Measurements from ENCODE around the gene ABCB4.

- TF ChIP-seq CTCF (IDR thresholded peaks at IDR 0.05) = no peak
- TF ChIP-seq POLR2A (IDR thresholded peaks at IDR 0.05) = no peak
Measured at GRCh38 chr7:87473192-87473591, 2.3 kb downstream of the ABCB4 start.

Data from testis (tissue), 2 donors.